GM12878 (cell line): ENCODE data around the gene DNAH1. TPM values are rescaled to one million over a fixed set of nuclear protein-coding genes. Genes with fewer than 3 reads are reported as not detected.

Experiments
- ATAC-seq: fragments of 200-7000 bp; cut with Tn5 transposase; 3 replicates; pipeline ENCODE4 v1.9.1; 2020; ENCODE audit warnings: mild to moderate bottlenecking, moderate library complexity
- BruUV-seq: library from RNA; stranded (reverse); fragments of 400-500 nt; replicated peaks from 2 replicates; lab custom pipeline; 2021; lab: Mats Ljungman, UMichigan
- CTCF ChIA-PET: fragments of 300-600 bp; sonication (Branson Sonifier 250); formaldehyde crosslinking; extraction: SDS; loops from one replicate; lab custom pipeline; 2021; ENCODE audit warnings: inconsistent platforms; lab: Yijun Ruan, JAX
- POLR2A ChIA-PET: fragments of 350-600 bp; formaldehyde crosslinking; extraction: SDS; loops from one replicate; lab custom pipeline; 2021; ENCODE audit warnings: inconsistent platforms; lab: Charles Lee
- RAD21 ChIA-PET: fragments of 300-600 bp; sonication (Branson Sonifier 250); formaldehyde crosslinking; loops from one replicate; lab custom pipeline; 2023; ENCODE audit warnings: antibody characterized with exemption; ENCODE audit not compliant: unreplicated experiment; lab: Charles Lee
- SMC1A ChIA-PET: fragments of 300-600 bp; sonication (Branson Sonifier 250); formaldehyde crosslinking; loops from one replicate; lab custom pipeline; 2023; ENCODE audit not compliant: unreplicated experiment, uncharacterized antibody; lab: Charles Lee
- DNase-seq: peaks from one replicate; pipeline ENCODE4 v3.0.0-alpha.2; 2011; ENCODE audit warnings: low read depth, low spot score
- FAIRE-seq: peaks from 3 replicates; lab custom pipeline; 2011; peaks lifted over from hg19 to GRCh38; lab: Jason Lieb, UNC
- H2AFZ ChIP-seq: 2 replicates; pipeline ENCODE4 v1.6.0; 2011; ENCODE audit warnings: low read depth, low read length, control low read depth; ENCODE audit not compliant: control insufficient read depth
- H3K27ac ChIP-seq: 2 replicates; pipeline ENCODE4 v1.5.1; 2011; ENCODE audit warnings: control low read depth; ENCODE audit not compliant: control insufficient read depth, insufficient read depth
- H3K27me3 ChIP-seq, 2 experiments: replicated peaks in 1 of 2; 2 replicates each; pipeline versions ENCODE4 v1.6.0 to v1.6.1; 2011; ENCODE audit warnings: low read length in 1 of 2; ENCODE audit not compliant: control insufficient read depth in 2 of 2, insufficient read depth in 2 of 2
- H3K36me3 ChIP-seq, 2 experiments: 2 replicates each; pipeline ENCODE4 v1.5.1; 2011; ENCODE audit warnings: low read length in 1 of 2; ENCODE audit not compliant: control insufficient read depth in 2 of 2, insufficient read depth in 2 of 2
- H3K4me1 ChIP-seq: 2 replicates; pipeline ENCODE4 v1.6.1; 2011; ENCODE audit warnings: mild to moderate bottlenecking, low read length, moderate library complexity, mixed read lengths; ENCODE audit not compliant: control insufficient read depth, insufficient read depth
- H3K4me2 ChIP-seq: 2 replicates; pipeline ENCODE4 v1.6.0; 2011; ENCODE audit warnings: control low read depth; ENCODE audit not compliant: control insufficient read depth, insufficient read depth
- H3K4me3 ChIP-seq: fragments of 200-600 bp; sonication (generic); 2 replicates; pipeline ENCODE4 v1.5.1; 2016
- H3K79me2 ChIP-seq: 2 replicates; pipeline ENCODE4 v1.6.0; 2011; ENCODE audit warnings: low read length; ENCODE audit not compliant: control insufficient read depth, insufficient read depth
- H3K9ac ChIP-seq: 2 replicates; pipeline ENCODE4 v1.8.0; 2011; ENCODE audit warnings: low read length, control low read depth, mixed read lengths; ENCODE audit not compliant: control insufficient read depth, insufficient read depth
- H3K9me3 ChIP-seq: replicated peaks from 3 replicates; pipeline ENCODE4 v1.5.1; 2011; ENCODE audit warnings: mild to moderate bottlenecking, low read length; ENCODE audit not compliant: control insufficient read depth, insufficient read depth
- H4K20me1 ChIP-seq: 2 replicates; pipeline ENCODE4 v1.6.0; 2011; ENCODE audit not compliant: control insufficient read depth, insufficient read depth
- GABPA ChIP-seq: IDR thresholded peaks from 2 replicates; pipeline ENCODE4 v1.6.1; 2014; ENCODE audit warnings: antibody characterized with exemption, low read depth, mild to moderate bottlenecking, inconsistent platforms
- IKZF2 ChIP-seq, 2 experiments: fragments of 450-650 bp; IDR thresholded peaks; 2 replicates each; pipeline ENCODE4 v1.6.1; 2017; ENCODE audit warnings: mild to moderate bottlenecking in 2 of 2, moderate library complexity in 2 of 2
- MEF2A ChIP-seq: IDR thresholded peaks from 2 replicates; pipeline ENCODE4 v1.6.1; 2011; ENCODE audit warnings: low read depth, mild to moderate bottlenecking, low read length, moderate library complexity; ENCODE audit not compliant: insufficient read depth
- NR2C1 ChIP-seq: fragments of 450-650 bp; IDR thresholded peaks from 2 replicates; pipeline ENCODE4 v1.6.1; 2017; ENCODE audit warnings: antibody characterized with exemption, mild to moderate bottlenecking, moderate library complexity
- POLR2AphosphoS2 ChIP-seq: IDR thresholded peaks from 2 replicates; pipeline ENCODE4 v1.6.1; 2011; ENCODE audit warnings: low read depth, mild to moderate bottlenecking, low read length, improper control_type of control experiment, moderate library complexity
- RB1 ChIP-seq: fragments of 450-650 bp; formaldehyde crosslinking; IDR thresholded peaks from 2 replicates; pipeline ENCODE4 v1.6.1; 2017; ENCODE audit warnings: mild to moderate bottlenecking, borderline replicate concordance
- RUNX3 ChIP-seq: IDR thresholded peaks from 2 replicates; pipeline ENCODE4 v1.6.1; 2012; ENCODE audit warnings: low read length, inconsistent platforms
- SIX5 ChIP-seq: IDR thresholded peaks from 2 replicates; pipeline ENCODE4 v1.6.1; 2011; ENCODE audit warnings: mild to moderate bottlenecking, low read depth, low read length, moderate library complexity; ENCODE audit not compliant: severe bottlenecking
- SMC3 ChIP-seq: IDR thresholded peaks from 2 replicates; pipeline ENCODE4 v1.6.1; 2011; ENCODE audit warnings: low read length, improper control_type of control experiment, borderline replicate concordance
- SP1 ChIP-seq: IDR thresholded peaks from one replicate; pipeline ENCODE4 v1.6.1; 2011; ENCODE audit warnings: low read depth, low read length
- SUZ12 ChIP-seq: fragments of 200-600 bp; sonication (generic); IDR thresholded peaks from one replicate; pipeline ENCODE4 v1.6.1; 2018; ENCODE audit warnings: antibody characterized with exemption, mild to moderate bottlenecking; ENCODE audit not compliant: unreplicated experiment
- ZBED1 ChIP-seq: IDR thresholded peaks from 2 replicates; pipeline ENCODE4 v1.6.1; 2016; ENCODE audit warnings: borderline replicate concordance
- ZNF217 ChIP-seq: fragments of 450-650 bp; IDR thresholded peaks from 2 replicates; pipeline ENCODE4 v1.6.1; 2017; ENCODE audit warnings: antibody characterized with exemption, mild to moderate bottlenecking
- WGBS: methylation state at CpG from one replicate; pipeline ENCODE4 v1.1.6; 2016; ENCODE audit warnings: low lambda C conversion rate; ENCODE audit not compliant: insufficient replicate concordance, insufficient coverage; ENCODE audit errors: missing lambda C conversion rate; 5-methylcytosine and 5-hydroxymethylcytosine counted together
- in situ Hi-C: fragments of 300-500 bp; cut with MboI; formaldehyde crosslinking; loops from 9 replicates; pipeline ENCODE4 v1.14.3; 2018; ENCODE audit warnings: mixed read lengths
- intact Hi-C: fragments of 100-400 bp; cut with micrococcal nuclease; formaldehyde crosslinking; loops from one replicate; pipeline ENCODE4 v1.14.2; 2022; ENCODE audit not compliant: unreplicated experiment
- polyA plus RNA-seq, 11 experiments: library from polyadenylated mRNA; depleted of rRNA in 4 of 11; unstranded in 6 of 11; stranded (reverse) in 5 of 11; fragments of >200 nt; fragmentation: Nextera tagmentation in 4 of 11; fragmentation: Illumina TruSeq in 1 of 11; extraction: Ambion mirVana in 4 of 11; extraction: Trizol in 1 of 11; gene quantifications; 1 replicate in 1 of 11; 2 replicates in 10 of 11; pipeline versions ENCODE4 v1.2.1 to v1.2.3, GENCODE V29; 2011 to 2016; ENCODE audit warnings: inconsistent platforms in 2 of 11, missing spikeins in 2 of 11, low read depth in 1 of 11
- total RNA-seq, 4 experiments: library from RNA; depleted of rRNA in 3 of 4; stranded (reverse); fragments of >200 nt in 3 of 4; fragmentation: Illumina TruSeq in 1 of 4; extraction: Trizol in 1 of 4; gene quantifications; 2 replicates each; pipeline versions ENCODE4 v1.2.1 to v1.2.3, GENCODE V29; 2013 to 2021
- TF ChIP-seq, protein P1 (sequence below): fragments of 450-650 bp; formaldehyde crosslinking; IDR thresholded peaks from 2 replicates; pipeline ENCODE4 v1.5.0; 2022; ENCODE audit warnings: mild to moderate bottlenecking, missing genetic modification characterization
- TF ChIP-seq, protein P2 (sequence below): fragments of 450-650 bp; IDR thresholded peaks from 2 replicates; pipeline ENCODE4 v1.6.1; 2017; ENCODE audit warnings: mild to moderate bottlenecking
- TF ChIP-seq, protein P3 (sequence below): IDR thresholded peaks from 2 replicates; pipeline ENCODE4 v1.6.1; 2012; ENCODE audit warnings: low read depth, low read length, improper control_type of control experiment
- TF ChIP-seq, protein P4 (sequence below): fragments of 450-650 bp; IDR thresholded peaks from 2 replicates; pipeline ENCODE4 v1.6.1; 2014; ENCODE audit warnings: mild to moderate bottlenecking
- TF ChIP-seq, protein P5 (sequence below): IDR thresholded peaks from 2 replicates; pipeline ENCODE4 v1.6.1; 2011; ENCODE audit warnings: low read depth, low read length, improper control_type of control experiment, borderline replicate concordance

The DNAH1 gene
- total and polyA plus RNA-seq, 10 of the 15 experiments (the other 5 are each of a cell fraction or from before 2014, with no cell fraction given): 0.31 to 5.8 (median 2.7) TPM

DNA sequence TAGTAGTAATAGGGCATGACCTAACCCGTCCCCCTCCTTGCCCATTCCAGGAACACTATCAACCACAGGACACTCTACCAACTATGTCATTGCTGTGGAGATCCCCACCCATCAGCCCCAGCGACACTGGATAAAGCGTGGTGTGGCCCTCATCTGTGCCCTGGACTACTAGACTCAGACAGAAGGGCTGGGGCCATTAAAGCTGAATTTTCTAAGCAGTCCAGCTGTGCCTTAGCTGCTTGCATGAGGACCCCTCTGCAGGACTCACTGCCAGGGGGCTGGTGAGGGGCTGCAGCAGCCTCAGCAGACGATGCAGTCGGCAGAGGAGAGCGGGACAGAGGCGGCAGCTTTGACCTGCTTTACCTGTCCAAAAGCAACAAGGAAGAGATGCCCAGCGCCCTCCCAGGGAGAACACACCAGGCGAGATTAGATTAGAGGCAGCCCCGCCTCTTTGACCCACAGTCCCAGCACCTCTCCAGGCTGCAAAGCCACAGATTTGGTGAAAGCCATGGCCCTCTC is 84.2 kb downstream of the DNAH1 start:
- Histone ChIP-seq H2AFZ (no peak overlapping the region), H3K27ac (no peak overlapping the region), H4K20me1 (no peaks in the 10 kb centered on the region), H3K27me3 (no peaks in the 10 kb centered on the region), H3K79me2 (no peaks in the 10 kb centered on the region), H3K4me1 (no peaks in the 10 kb centered on the region), H3K4me2 (no peak overlapping the region), H3K9ac (no peak overlapping the region), H3K4me3 (no peak overlapping the region), H3K36me3 (peaks cover 5 to 14% of the 10 kb centered on the region in 2 experiments), H3K9me3 (no peaks in the 10 kb centered on the region)
- DNase-seq (no peak), FAIRE-seq (no peak), ATAC-seq (no peak; the same call in 2 of the 3 replicates)
- intact Hi-C loops (no loop called here), in situ Hi-C loops (no loop called here)
- TF ChIP-seq RUNX3 (no peak), POLR2AphosphoS2 (no peak), RB1 (no peak), MEF2A (no peak), SMC3 (no peak), GABPA (no peak), SUZ12 (no peak), ZNF217 (no peak), SP1 (no peak), NR2C1 (no peak), ZBED1 (no peak), SIX5 (no peak), IKZF2 (IDR thresholded peaks at IDR 0.05) (no peak)
- TF ChIP-seq, protein P1, sequence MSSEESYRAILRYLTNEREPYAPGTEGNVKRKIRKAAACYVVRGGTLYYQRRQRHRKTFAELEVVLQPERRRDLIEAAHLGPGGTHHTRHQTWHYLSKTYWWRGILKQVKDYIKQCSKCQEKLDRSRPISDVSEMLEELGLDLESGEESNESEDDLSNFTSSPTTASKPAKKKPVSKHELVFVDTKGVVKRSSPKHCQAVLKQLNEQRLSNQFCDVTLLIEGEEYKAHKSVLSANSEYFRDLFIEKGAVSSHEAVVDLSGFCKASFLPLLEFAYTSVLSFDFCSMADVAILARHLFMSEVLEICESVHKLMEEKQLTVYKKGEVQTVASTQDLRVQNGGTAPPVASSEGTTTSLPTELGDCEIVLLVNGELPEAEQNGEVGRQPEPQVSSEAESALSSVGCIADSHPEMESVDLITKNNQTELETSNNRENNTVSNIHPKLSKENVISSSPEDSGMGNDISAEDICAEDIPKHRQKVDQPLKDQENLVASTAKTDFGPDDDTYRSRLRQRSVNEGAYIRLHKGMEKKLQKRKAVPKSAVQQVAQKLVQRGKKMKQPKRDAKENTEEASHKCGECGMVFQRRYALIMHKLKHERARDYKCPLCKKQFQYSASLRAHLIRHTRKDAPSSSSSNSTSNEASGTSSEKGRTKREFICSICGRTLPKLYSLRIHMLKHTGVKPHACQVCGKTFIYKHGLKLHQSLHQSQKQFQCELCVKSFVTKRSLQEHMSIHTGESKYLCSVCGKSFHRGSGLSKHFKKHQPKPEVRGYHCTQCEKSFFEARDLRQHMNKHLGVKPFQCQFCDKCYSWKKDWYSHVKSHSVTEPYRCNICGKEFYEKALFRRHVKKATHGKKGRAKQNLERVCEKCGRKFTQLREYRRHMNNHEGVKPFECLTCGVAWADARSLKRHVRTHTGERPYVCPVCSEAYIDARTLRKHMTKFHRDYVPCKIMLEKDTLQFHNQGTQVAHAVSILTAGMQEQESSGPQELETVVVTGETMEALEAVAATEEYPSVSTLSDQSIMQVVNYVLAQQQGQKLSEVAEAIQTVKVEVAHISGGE (CRISPR knock-in tag): no peak
- TF ChIP-seq, protein P2, sequence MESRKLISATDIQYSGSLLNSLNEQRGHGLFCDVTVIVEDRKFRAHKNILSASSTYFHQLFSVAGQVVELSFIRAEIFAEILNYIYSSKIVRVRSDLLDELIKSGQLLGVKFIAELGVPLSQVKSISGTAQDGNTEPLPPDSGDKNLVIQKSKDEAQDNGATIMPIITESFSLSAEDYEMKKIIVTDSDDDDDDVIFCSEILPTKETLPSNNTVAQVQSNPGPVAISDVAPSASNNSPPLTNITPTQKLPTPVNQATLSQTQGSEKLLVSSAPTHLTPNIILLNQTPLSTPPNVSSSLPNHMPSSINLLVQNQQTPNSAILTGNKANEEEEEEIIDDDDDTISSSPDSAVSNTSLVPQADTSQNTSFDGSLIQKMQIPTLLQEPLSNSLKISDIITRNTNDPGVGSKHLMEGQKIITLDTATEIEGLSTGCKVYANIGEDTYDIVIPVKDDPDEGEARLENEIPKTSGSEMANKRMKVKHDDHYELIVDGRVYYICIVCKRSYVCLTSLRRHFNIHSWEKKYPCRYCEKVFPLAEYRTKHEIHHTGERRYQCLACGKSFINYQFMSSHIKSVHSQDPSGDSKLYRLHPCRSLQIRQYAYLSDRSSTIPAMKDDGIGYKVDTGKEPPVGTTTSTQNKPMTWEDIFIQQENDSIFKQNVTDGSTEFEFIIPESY: no peak
- TF ChIP-seq, protein P3, sequence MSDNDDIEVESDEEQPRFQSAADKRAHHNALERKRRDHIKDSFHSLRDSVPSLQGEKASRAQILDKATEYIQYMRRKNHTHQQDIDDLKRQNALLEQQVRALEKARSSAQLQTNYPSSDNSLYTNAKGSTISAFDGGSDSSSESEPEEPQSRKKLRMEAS: no peak
- TF ChIP-seq, protein P4, sequence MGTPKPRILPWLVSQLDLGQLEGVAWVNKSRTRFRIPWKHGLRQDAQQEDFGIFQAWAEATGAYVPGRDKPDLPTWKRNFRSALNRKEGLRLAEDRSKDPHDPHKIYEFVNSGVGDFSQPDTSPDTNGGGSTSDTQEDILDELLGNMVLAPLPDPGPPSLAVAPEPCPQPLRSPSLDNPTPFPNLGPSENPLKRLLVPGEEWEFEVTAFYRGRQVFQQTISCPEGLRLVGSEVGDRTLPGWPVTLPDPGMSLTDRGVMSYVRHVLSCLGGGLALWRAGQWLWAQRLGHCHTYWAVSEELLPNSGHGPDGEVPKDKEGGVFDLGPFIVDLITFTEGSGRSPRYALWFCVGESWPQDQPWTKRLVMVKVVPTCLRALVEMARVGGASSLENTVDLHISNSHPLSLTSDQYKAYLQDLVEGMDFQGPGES: no peak
- TF ChIP-seq, protein P5, sequence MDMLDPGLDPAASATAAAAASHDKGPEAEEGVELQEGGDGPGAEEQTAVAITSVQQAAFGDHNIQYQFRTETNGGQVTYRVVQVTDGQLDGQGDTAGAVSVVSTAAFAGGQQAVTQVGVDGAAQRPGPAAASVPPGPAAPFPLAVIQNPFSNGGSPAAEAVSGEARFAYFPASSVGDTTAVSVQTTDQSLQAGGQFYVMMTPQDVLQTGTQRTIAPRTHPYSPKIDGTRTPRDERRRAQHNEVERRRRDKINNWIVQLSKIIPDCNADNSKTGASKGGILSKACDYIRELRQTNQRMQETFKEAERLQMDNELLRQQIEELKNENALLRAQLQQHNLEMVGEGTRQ: no peak
- no TSS peak for BruUV-seq
- 92% methylated on average over 10 of the region's 10 CpGs for WGBS
- ChIA-PET RAD21 (no interaction called here), POLR2A (no interaction called here), CTCF (no interaction called here), SMC1A (no interaction called here)
